GM23338 (cell line): Measurements from ENCODE around the gene OR6N1. TPM values are rescaled to one million over a fixed set of nuclear protein-coding genes. Genes with fewer than 3 reads are reported as not detected.

Experiments used
- ATAC-seq: fragments of 200-7000 bp; cut with Tn5 transposase; 3 replicates; pipeline ENCODE4 v1.9.1; 2020
- DNase-seq: peaks from one replicate; pipeline ENCODE4 v3.0.0-alpha.2; 2015; ENCODE audit warnings: low spot score
- H2AFZ ChIP-seq: fragments of 200-600 bp; sonication (generic); 2 replicates; pipeline ENCODE4 v1.8.0; 2016; ENCODE audit warnings: antibody characterized with exemption, mild to moderate bottlenecking, moderate library complexity
- H3F3A ChIP-seq: fragments of 200-600 bp; sonication (generic); replicated peaks from 2 replicates; pipeline ENCODE4 v1.8.0; 2017; ENCODE audit warnings: antibody characterized with exemption, mixed run types, low read depth
- H3K27ac ChIP-seq: fragments of 200-600 bp; sonication (generic); 2 replicates; pipeline ENCODE4 v1.6.1; 2016; ENCODE audit warnings: low read depth
- H3K27me3 ChIP-seq: fragments of 200-600 bp; sonication (generic); 2 replicates; pipeline ENCODE4 v1.8.0; 2016; ENCODE audit warnings: mild to moderate bottlenecking, mixed run types, moderate library complexity; ENCODE audit not compliant: insufficient read depth
- H3K36me3 ChIP-seq: fragments of 200-600 bp; sonication (generic); 2 replicates; pipeline ENCODE4 v1.8.0; 2016; ENCODE audit warnings: mild to moderate bottlenecking; ENCODE audit not compliant: insufficient read depth
- H3K4me1 ChIP-seq: fragments of 200-600 bp; sonication (generic); 2 replicates; pipeline ENCODE4 v1.8.0; 2016; ENCODE audit warnings: mild to moderate bottlenecking, moderate library complexity; ENCODE audit not compliant: insufficient read depth
- H3K4me2 ChIP-seq: fragments of 200-600 bp; sonication (generic); 2 replicates; pipeline ENCODE4 v1.7.1; 2017; ENCODE audit warnings: mixed run types
- H3K4me3 ChIP-seq: fragments of 200-600 bp; sonication (generic); 2 replicates; pipeline ENCODE4 v1.6.1; 2016; ENCODE audit warnings: mixed run types
- H3K79me2 ChIP-seq: fragments of 200-600 bp; sonication (generic); replicated peaks from 2 replicates; pipeline ENCODE4 v1.8.0; 2017; ENCODE audit warnings: mild to moderate bottlenecking; ENCODE audit not compliant: insufficient read depth
- H3K9me2 ChIP-seq: fragments of 200-600 bp; sonication (generic); 2 replicates; pipeline ENCODE4 v1.8.0; 2017; ENCODE audit not compliant: insufficient read depth
- H4K20me1 ChIP-seq: fragments of 200-600 bp; sonication (generic); replicated peaks from 2 replicates; pipeline ENCODE4 v1.8.0; 2017; ENCODE audit warnings: mild to moderate bottlenecking; ENCODE audit not compliant: insufficient read depth
- H3K27ac Mint-ChIP-seq: 2 replicates; pipeline ENCODE4 v1.8.0; 2020; ENCODE audit warnings: inconsistent platforms, mild to moderate bottlenecking, moderate library complexity, mixed read lengths
- H3K27me3 Mint-ChIP-seq: 3 replicates; pipeline ENCODE4 v1.8.0; 2022; ENCODE audit warnings: low read depth, mild to moderate bottlenecking, moderate library complexity, mixed read lengths, inconsistent platforms; ENCODE audit not compliant: insufficient read depth, poor library complexity
- H3K36me3 Mint-ChIP-seq: 3 replicates; pipeline ENCODE4 v1.8.0; 2021; ENCODE audit warnings: low read depth, mild to moderate bottlenecking, inconsistent platforms, moderate library complexity, mixed read lengths
- H3K4me1 Mint-ChIP-seq: 3 replicates; pipeline ENCODE4 v1.8.0; 2020; ENCODE audit warnings: mild to moderate bottlenecking, inconsistent platforms, mixed read lengths
- H3K4me3 Mint-ChIP-seq: 3 replicates; pipeline ENCODE4 v1.8.0; 2021; ENCODE audit warnings: moderate library complexity, mild to moderate bottlenecking, inconsistent platforms, mixed read lengths
- H3K9me3 Mint-ChIP-seq: 3 replicates; pipeline ENCODE4 v1.8.0; 2020; ENCODE audit warnings: moderate library complexity, mild to moderate bottlenecking, inconsistent platforms, mixed read lengths
- CREB1 ChIP-seq: fragments of 250-450 bp; sonication (Bioruptor Pico); IDR thresholded peaks from 2 replicates; pipeline ENCODE4 v1.5.0; 2020; ENCODE audit warnings: low read depth, mild to moderate bottlenecking, moderate library complexity
- EZH2 ChIP-seq: fragments of 200-600 bp; sonication (generic); IDR thresholded peaks from one replicate; pipeline ENCODE4 v1.8.0; 2017; ENCODE audit warnings: antibody characterized with exemption, mild to moderate bottlenecking, low read depth; ENCODE audit not compliant: unreplicated experiment
- EZH2phosphoT487 ChIP-seq: fragments of 200-600 bp; sonication (generic); IDR thresholded peaks from one replicate; pipeline ENCODE4 v1.8.1; 2018; ENCODE audit warnings: antibody characterized with exemption; ENCODE audit not compliant: unreplicated experiment
- JUNB ChIP-seq: IDR thresholded peaks from one replicate; pipeline ENCODE4 v1.6.1; 2016; ENCODE audit warnings: antibody characterized with exemption; ENCODE audit not compliant: unreplicated experiment
- NANOG ChIP-seq: IDR thresholded peaks from 2 replicates; pipeline ENCODE4 v1.6.1; 2016; ENCODE audit warnings: antibody characterized with exemption, borderline replicate concordance
- POLR2AphosphoS5 ChIP-seq: IDR thresholded peaks from 2 replicates; pipeline ENCODE4 v1.6.1; 2016; ENCODE audit warnings: antibody characterized with exemption, low read depth
- ZNF331 ChIP-seq: fragments of 250-450 bp; sonication (Bioruptor Pico); IDR thresholded peaks from 2 replicates; pipeline ENCODE4 v1.5.0; 2020; ENCODE audit warnings: low read depth, mild to moderate bottlenecking, moderate library complexity
- polyA plus RNA-seq: library from polyadenylated mRNA; unstranded; fragments of >200 nt; fragmentation: Nextera tagmentation; extraction: Ambion mirVana; gene quantifications from 2 replicates; pipeline ENCODE4 v1.2.1, GENCODE V29; 2016
- total RNA-seq: library from RNA; depleted of rRNA; stranded (reverse); fragments of >200 nt; shearing (Covaris generic); gene quantifications from 2 replicates; pipeline ENCODE4 v1.2.3, GENCODE V29; 2014
- TF ChIP-seq, protein P1 (sequence below): IDR thresholded peaks from one replicate; pipeline ENCODE4 v1.6.1; 2018; ENCODE audit warnings: antibody characterized with exemption; ENCODE audit not compliant: unreplicated experiment
- TF ChIP-seq, protein P2 (sequence below), 2 experiments: fragments of 200-600 bp in 1 of 2; sonication (generic) in 1 of 2; conservative IDR thresholded peaks; 2 replicates each; pipeline versions ENCODE4 v1.5.1 to v1.6.1; 2016 to 2017; ENCODE audit warnings: antibody characterized with exemption in 2 of 2, low read depth in 2 of 2, mild to moderate bottlenecking in 2 of 2, moderate library complexity in 1 of 2
- TF ChIP-seq, protein P3 (sequence below): fragments of 250-450 bp; sonication (Bioruptor Pico); IDR thresholded peaks from 2 replicates; pipeline ENCODE4 v1.5.0; 2020; ENCODE audit warnings: mild to moderate bottlenecking, moderate library complexity

OR6N1 gene
- total and polyA plus RNA-seq, 2 experiments from 2014 or later, result not detected

DNA sequence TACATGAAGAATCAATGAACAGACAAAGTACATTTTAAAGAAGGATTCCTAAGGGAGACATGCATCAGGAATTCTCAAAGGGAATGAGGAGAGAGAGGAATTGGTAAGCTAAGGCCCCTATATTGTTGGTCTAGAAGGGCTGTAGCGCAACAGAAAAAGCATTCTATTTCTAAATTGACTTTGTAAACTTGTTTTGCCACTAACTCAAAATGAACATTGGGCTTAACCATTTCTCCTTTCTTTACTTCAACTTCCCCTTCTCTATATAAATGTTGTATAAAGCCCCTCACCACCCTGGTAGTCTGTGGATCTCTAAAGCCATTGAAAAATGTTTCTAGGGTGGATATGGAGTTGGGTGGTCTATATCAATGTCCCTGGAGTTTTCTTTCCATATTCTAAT, 29.4 kb upstream of the OR6N1 start:
- Mint-ChIP-seq H3K27me3 (peaks cover 2% of the 10 kb centered on the region), H3K4me1 (no peaks in the 10 kb centered on the region), H3K27ac (no peak overlapping the region), H3K4me3 (no peak overlapping the region), H3K36me3 (no peaks in the 10 kb centered on the region), H3K9me3 (no peaks in the 10 kb centered on the region)
- no peak overlapping the region for H3K4me3 ChIP-seq
- no peaks in the 10 kb centered on the region for H3F3A ChIP-seq
- H3K4me1 ChIP-seq, result no peaks in the 10 kb centered on the region
- ATAC-seq (no peak), DNase-seq (no peak)
- no peak overlapping the region for H3K27ac ChIP-seq
- H2AFZ ChIP-seq, result no peak overlapping the region
- TF ChIP-seq ZNF331 (CRISPR knock-in tag), result no peak
- H3K9me2 ChIP-seq, result no peaks in the 10 kb centered on the region
- no peaks in the 10 kb centered on the region for H3K79me2 ChIP-seq
- no peaks in the 10 kb centered on the region for H3K27me3 ChIP-seq
- H3K4me2 ChIP-seq, result no peak overlapping the region
- H3K36me3 ChIP-seq, result no peaks in the 10 kb centered on the region
- no peaks in the 10 kb centered on the region for H4K20me1 ChIP-seq

DNA sequence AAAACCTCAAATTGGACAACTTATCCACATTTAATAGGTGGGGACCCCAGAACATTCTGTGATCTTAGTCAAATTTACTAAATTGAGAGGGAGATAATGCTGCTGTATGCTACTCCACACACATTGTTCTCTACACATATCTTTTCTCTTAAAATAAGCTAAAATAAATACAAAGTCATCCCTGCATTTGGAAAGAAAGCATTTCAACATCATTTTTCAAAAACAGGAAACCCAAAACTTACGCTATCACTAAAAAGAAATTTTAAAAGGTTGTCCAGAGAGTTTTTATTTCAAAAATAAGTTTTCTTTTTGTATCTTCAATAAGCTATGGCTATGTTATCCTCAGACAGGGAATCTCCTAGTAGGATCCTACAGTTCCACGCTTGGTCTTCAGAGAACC, 28.5 kb upstream of the OR6N1 start:
- H3K27ac Mint-ChIP-seq, result no peak overlapping the region
- Histone ChIP-seq H3K27me3 (no peaks in the 10 kb centered on the region), H3F3A (no peaks in the 10 kb centered on the region), H4K20me1 (no peaks in the 10 kb centered on the region), H3K4me2 (no peak overlapping the region), H3K4me3 (no peak overlapping the region), H3K36me3 (no peaks in the 10 kb centered on the region), H3K79me2 (no peaks in the 10 kb centered on the region), H2AFZ (no peak overlapping the region), H3K9me2 (no peaks in the 10 kb centered on the region), H3K4me1 (no peaks in the 10 kb centered on the region), H3K27ac (no peak overlapping the region)
- no peaks in the 10 kb centered on the region for H3K9me3 Mint-ChIP-seq
- no peak for DNase-seq
- H3K36me3 Mint-ChIP-seq, result no peaks in the 10 kb centered on the region
- H3K4me1 Mint-ChIP-seq, result no peaks in the 10 kb centered on the region
- H3K4me3 Mint-ChIP-seq, result no peak overlapping the region
- H3K27me3 Mint-ChIP-seq, result peaks cover 2% of the 10 kb centered on the region
- no peak for ATAC-seq
- TF ChIP-seq JUNB, result no peak
- TF ChIP-seq, protein P1, sequence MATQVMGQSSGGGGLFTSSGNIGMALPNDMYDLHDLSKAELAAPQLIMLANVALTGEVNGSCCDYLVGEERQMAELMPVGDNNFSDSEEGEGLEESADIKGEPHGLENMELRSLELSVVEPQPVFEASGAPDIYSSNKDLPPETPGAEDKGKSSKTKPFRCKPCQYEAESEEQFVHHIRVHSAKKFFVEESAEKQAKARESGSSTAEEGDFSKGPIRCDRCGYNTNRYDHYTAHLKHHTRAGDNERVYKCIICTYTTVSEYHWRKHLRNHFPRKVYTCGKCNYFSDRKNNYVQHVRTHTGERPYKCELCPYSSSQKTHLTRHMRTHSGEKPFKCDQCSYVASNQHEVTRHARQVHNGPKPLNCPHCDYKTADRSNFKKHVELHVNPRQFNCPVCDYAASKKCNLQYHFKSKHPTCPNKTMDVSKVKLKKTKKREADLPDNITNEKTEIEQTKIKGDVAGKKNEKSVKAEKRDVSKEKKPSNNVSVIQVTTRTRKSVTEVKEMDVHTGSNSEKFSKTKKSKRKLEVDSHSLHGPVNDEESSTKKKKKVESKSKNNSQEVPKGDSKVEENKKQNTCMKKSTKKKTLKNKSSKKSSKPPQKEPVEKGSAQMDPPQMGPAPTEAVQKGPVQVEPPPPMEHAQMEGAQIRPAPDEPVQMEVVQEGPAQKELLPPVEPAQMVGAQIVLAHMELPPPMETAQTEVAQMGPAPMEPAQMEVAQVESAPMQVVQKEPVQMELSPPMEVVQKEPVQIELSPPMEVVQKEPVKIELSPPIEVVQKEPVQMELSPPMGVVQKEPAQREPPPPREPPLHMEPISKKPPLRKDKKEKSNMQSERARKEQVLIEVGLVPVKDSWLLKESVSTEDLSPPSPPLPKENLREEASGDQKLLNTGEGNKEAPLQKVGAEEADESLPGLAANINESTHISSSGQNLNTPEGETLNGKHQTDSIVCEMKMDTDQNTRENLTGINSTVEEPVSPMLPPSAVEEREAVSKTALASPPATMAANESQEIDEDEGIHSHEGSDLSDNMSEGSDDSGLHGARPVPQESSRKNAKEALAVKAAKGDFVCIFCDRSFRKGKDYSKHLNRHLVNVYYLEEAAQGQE, result no peak
- TF ChIP-seq, protein P2, sequence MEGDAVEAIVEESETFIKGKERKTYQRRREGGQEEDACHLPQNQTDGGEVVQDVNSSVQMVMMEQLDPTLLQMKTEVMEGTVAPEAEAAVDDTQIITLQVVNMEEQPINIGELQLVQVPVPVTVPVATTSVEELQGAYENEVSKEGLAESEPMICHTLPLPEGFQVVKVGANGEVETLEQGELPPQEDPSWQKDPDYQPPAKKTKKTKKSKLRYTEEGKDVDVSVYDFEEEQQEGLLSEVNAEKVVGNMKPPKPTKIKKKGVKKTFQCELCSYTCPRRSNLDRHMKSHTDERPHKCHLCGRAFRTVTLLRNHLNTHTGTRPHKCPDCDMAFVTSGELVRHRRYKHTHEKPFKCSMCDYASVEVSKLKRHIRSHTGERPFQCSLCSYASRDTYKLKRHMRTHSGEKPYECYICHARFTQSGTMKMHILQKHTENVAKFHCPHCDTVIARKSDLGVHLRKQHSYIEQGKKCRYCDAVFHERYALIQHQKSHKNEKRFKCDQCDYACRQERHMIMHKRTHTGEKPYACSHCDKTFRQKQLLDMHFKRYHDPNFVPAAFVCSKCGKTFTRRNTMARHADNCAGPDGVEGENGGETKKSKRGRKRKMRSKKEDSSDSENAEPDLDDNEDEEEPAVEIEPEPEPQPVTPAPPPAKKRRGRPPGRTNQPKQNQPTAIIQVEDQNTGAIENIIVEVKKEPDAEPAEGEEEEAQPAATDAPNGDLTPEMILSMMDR (conservative IDR thresholded peaks at IDR 0.05; ENCODE audit: low read depth in 2 of 2), result no peak
- TF ChIP-seq ZNF331 (CRISPR knock-in tag), result no peak
- no peak for TF ChIP-seq EZH2phosphoT487
- TF ChIP-seq POLR2AphosphoS5, result no peak
- TF ChIP-seq EZH2, result no peak
- no peak for TF ChIP-seq NANOG
- TF ChIP-seq, protein P3, sequence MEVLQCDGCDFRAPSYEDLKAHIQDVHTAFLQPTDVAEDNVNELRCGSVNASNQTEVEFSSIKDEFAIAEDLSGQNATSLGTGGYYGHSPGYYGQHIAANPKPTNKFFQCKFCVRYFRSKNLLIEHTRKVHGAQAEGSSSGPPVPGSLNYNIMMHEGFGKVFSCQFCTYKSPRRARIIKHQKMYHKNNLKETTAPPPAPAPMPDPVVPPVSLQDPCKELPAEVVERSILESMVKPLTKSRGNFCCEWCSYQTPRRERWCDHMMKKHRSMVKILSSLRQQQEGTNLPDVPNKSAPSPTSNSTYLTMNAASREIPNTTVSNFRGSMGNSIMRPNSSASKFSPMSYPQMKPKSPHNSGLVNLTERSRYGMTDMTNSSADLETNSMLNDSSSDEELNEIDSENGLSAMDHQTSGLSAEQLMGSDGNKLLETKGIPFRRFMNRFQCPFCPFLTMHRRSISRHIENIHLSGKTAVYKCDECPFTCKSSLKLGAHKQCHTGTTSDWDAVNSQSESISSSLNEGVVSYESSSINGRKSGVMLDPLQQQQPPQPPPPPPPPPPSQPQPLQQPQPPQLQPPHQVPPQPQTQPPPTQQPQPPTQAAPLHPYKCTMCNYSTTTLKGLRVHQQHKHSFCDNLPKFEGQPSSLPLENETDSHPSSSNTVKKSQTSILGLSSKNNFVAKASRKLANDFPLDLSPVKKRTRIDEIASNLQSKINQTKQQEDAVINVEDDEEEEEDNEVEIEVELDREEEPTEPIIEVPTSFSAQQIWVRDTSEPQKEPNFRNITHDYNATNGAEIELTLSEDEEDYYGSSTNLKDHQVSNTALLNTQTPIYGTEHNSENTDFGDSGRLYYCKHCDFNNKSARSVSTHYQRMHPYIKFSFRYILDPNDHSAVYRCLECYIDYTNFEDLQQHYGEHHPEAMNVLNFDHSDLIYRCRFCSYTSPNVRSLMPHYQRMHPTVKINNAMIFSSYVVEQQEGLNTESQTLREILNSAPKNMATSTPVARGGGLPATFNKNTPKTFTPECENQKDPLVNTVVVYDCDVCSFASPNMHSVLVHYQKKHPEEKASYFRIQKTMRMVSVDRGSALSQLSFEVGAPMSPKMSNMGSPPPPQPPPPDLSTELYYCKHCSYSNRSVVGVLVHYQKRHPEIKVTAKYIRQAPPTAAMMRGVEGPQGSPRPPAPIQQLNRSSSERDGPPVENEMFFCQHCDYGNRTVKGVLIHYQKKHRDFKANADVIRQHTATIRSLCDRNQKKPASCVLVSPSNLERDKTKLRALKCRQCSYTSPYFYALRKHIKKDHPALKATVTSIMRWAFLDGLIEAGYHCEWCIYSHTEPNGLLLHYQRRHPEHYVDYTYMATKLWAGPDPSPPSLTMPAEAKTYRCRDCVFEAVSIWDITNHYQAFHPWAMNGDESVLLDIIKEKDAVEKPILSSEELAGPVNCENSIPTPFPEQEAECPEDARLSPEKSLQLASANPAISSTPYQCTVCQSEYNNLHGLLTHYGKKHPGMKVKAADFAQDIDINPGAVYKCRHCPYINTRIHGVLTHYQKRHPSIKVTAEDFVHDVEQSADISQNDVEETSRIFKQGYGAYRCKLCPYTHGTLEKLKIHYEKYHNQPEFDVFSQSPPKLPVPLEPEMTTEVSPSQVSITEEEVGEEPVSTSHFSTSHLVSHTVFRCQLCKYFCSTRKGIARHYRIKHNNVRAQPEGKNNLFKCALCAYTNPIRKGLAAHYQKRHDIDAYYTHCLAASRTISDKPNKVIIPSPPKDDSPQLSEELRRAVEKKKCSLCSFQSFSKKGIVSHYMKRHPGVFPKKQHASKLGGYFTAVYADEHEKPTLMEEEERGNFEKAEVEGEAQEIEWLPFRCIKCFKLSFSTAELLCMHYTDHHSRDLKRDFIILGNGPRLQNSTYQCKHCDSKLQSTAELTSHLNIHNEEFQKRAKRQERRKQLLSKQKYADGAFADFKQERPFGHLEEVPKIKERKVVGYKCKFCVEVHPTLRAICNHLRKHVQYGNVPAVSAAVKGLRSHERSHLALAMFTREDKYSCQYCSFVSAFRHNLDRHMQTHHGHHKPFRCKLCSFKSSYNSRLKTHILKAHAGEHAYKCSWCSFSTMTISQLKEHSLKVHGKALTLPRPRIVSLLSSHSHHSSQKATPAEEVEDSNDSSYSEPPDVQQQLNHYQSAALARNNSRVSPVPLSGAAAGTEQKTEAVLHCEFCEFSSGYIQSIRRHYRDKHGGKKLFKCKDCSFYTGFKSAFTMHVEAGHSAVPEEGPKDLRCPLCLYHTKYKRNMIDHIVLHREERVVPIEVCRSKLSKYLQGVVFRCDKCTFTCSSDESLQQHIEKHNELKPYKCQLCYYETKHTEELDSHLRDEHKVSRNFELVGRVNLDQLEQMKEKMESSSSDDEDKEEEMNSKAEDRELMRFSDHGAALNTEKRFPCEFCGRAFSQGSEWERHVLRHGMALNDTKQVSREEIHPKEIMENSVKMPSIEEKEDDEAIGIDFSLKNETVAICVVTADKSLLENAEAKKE (CRISPR knock-in tag), result no peak
- TF ChIP-seq CREB1, result no peak
